Keratinocyte (primary cell): ENCODE data around the gene HMGXB3. TPM values are rescaled to one million over a fixed set of nuclear protein-coding genes. Genes with fewer than 3 reads are reported as not detected.

ENCODE experiments used
- DNase-seq: peaks from one replicate; pipeline ENCODE4 v3.0.0-alpha.2; 2011; ENCODE audit warnings: low read depth, missing footprints, low spot score
- FAIRE-seq: peaks from 2 replicates; lab custom pipeline; 2011; peaks lifted over from hg19 to GRCh38; lab: Jason Lieb, UNC
- H2AFZ ChIP-seq: 2 replicates; pipeline ENCODE4 v1.6.0; 2012; ENCODE audit warnings: low read length, control low read depth, inconsistent platforms; ENCODE audit not compliant: control insufficient read depth
- H3K27ac ChIP-seq: 2 replicates; pipeline ENCODE4 v1.5.1; 2011; ENCODE audit warnings: low read length; ENCODE audit not compliant: control insufficient read depth, insufficient read depth
- H3K27me3 ChIP-seq: 3 replicates; pipeline ENCODE4 v1.6.0; 2011; ENCODE audit warnings: low read length; ENCODE audit not compliant: control insufficient read depth, insufficient read depth; ENCODE audit errors: extremely low read depth
- H3K36me3 ChIP-seq, 2 experiments: 2 replicates in 1 of 2; 3 replicates in 1 of 2; pipeline ENCODE4 v1.5.1; 2011; ENCODE audit warnings: low read length in 2 of 2, mild to moderate bottlenecking in 1 of 2; ENCODE audit not compliant: control insufficient read depth in 2 of 2, insufficient read depth in 2 of 2; ENCODE audit errors: extremely low read depth in 1 of 2
- H3K4me1 ChIP-seq: 3 replicates; pipeline ENCODE4 v1.5.1; 2011; ENCODE audit warnings: low read length; ENCODE audit not compliant: control insufficient read depth, insufficient read depth; ENCODE audit errors: extremely low read depth
- H3K4me2 ChIP-seq: 3 replicates; pipeline ENCODE4 v1.6.0; 2011; ENCODE audit warnings: low read depth, low read length; ENCODE audit not compliant: control insufficient read depth, insufficient read depth; ENCODE audit errors: extremely low read depth
- H3K4me3 ChIP-seq, 3 experiments: fragments of 200-600 bp in 1 of 3; sonication (generic) in 1 of 3; 2 replicates in 2 of 3; 3 replicates in 1 of 3; pipeline ENCODE4 v1.5.1; 2011 to 2016; ENCODE audit warnings: low read length in 3 of 3, mild to moderate bottlenecking in 3 of 3, control low read depth in 2 of 3, inconsistent platforms in 1 of 3, low read depth in 1 of 3, mixed read lengths in 1 of 3, mixed run types in 1 of 3, moderate library complexity in 1 of 3; ENCODE audit not compliant: control insufficient read depth in 2 of 3, insufficient read depth in 2 of 3; ENCODE audit errors: extremely low read depth in 1 of 3
- H3K79me2 ChIP-seq: 2 replicates; pipeline ENCODE4 v1.6.0; 2012; ENCODE audit warnings: low read length; ENCODE audit not compliant: control insufficient read depth, insufficient read depth
- H3K9ac ChIP-seq: 3 replicates; pipeline ENCODE4 v1.6.0; 2011; ENCODE audit warnings: low read length; ENCODE audit not compliant: control insufficient read depth, insufficient read depth; ENCODE audit errors: extremely low read depth
- H3K9me1 ChIP-seq: 3 replicates; pipeline ENCODE4 v1.6.0; 2011; ENCODE audit warnings: low read length; ENCODE audit not compliant: control insufficient read depth, insufficient read depth; ENCODE audit errors: extremely low read depth
- H3K9me3 ChIP-seq: 2 replicates; pipeline ENCODE4 v1.5.1; 2012; ENCODE audit warnings: low read depth, low read length; ENCODE audit not compliant: control insufficient read depth
- H4K20me1 ChIP-seq: 3 replicates; pipeline ENCODE4 v1.6.0; 2011; ENCODE audit warnings: low read length; ENCODE audit not compliant: control insufficient read depth, insufficient read depth; ENCODE audit errors: extremely low read depth
- CTCF ChIP-seq, 3 experiments: IDR thresholded peaks in 1 of 3; conservative IDR thresholded peaks in 1 of 3; optimal IDR thresholded peaks in 1 of 3; 2 replicates in 2 of 3; 3 replicates in 1 of 3; pipeline versions ENCODE3 to v1.5.1; 2011; ENCODE audit warnings: low read length in 3 of 3, mild to moderate bottlenecking in 3 of 3, moderate library complexity in 2 of 3, control low read depth in 1 of 3, inconsistent platforms in 1 of 3; ENCODE audit not compliant: insufficient read depth in 2 of 3; ENCODE audit errors: extremely low read depth in 1 of 3
- EZH2 ChIP-seq: IDR thresholded peaks from one replicate; pipeline ENCODE4 v1.6.1; 2012; ENCODE audit warnings: inconsistent platforms, mild to moderate bottlenecking, low read length, moderate library complexity
- dilution Hi-C: fragments of 300-500 bp; cut with MboI; formaldehyde crosslinking; loops from one replicate; pipeline ENCODE4 v1.7.0; 2020; ENCODE audit warnings: low sequenced_read_pairs; ENCODE audit not compliant: extremely low pct_ligation_motif_present
- polyA plus RNA-seq, 5 experiments: library from polyadenylated mRNA; depleted of rRNA in 3 of 5; stranded (reverse) in 3 of 5; stranded (forward) in 1 of 5; unstranded in 1 of 5; fragments of >200 nt; gene quantifications; 1 replicate in 1 of 5; 2 replicates in 3 of 5; 3 replicates in 1 of 5; pipeline versions ENCODE4 v1.2.1 to v1.2.3, GENCODE V29; 2011 to 2012; ENCODE audit warnings: missing spikeins in 2 of 5, low read depth in 1 of 5, low replicate concordance in 1 of 5

The HMGXB3 gene
- polyA plus RNA-seq, 1 donor (not counting 4 experiments of a cell fraction or from before 2014, with no cell fraction given): 39.4 TPM

GRCh38 chr5:149966946-149967345 is 33.6 kb upstream of the HMGXB3 start:
- dilution Hi-C loops: loop anchor here (25.0 kb wide), 1 partner anchor 105 kb away; no protein-coding TSS in a partner anchor
- no peak overlapping the region for H3K4me2 ChIP-seq
- peaks cover 2% of the 10 kb centered on the region for H3K79me2 ChIP-seq
- no peak overlapping the region for H2AFZ ChIP-seq
- no peaks in the 10 kb centered on the region for H3K9me1 ChIP-seq
- H3K9ac ChIP-seq: no peak overlapping the region
- no peaks in the 10 kb centered on the region for H3K27me3 ChIP-seq
- H3K36me3 ChIP-seq: no peaks in the 10 kb centered on the region
- no peak for TF ChIP-seq EZH2
- no peak for TF ChIP-seq CTCF (optimal IDR thresholded peaks at IDR 0.05 in 1 of 3, IDR thresholded peaks at IDR 0.05 in 1 of 3, conservative IDR thresholded peaks at IDR 0.05 in 1 of 3; ENCODE audit: extremely low read depth in 1 of 3, insufficient read depth in 2 of 3, low read length in 3 of 3)
- H3K9me3 ChIP-seq: no peaks in the 10 kb centered on the region
- no peaks in the 10 kb centered on the region for H4K20me1 ChIP-seq
- FAIRE-seq (no peak), DNase-seq (no peak)
- H3K4me3 ChIP-seq: no peak overlapping the region
- H3K4me1 ChIP-seq: no peaks in the 10 kb centered on the region
- no peak overlapping the region for H3K27ac ChIP-seq

GRCh38 chr5:149969181-149969930 is 31.2 kb upstream of the HMGXB3 start:
- dilution Hi-C loops: loop anchor here (25.0 kb wide), 1 partner anchor 107 kb away; no protein-coding TSS in a partner anchor
- H3K36me3 ChIP-seq: no peaks in the 10 kb centered on the region
- no peaks in the 10 kb centered on the region for H3K79me2 ChIP-seq
- H3K9me1 ChIP-seq: no peaks in the 10 kb centered on the region
- peak; percentile 69 for FAIRE-seq
- no peaks in the 10 kb centered on the region for H3K27me3 ChIP-seq
- no peaks in the 10 kb centered on the region for H3K9me3 ChIP-seq
- H3K27ac ChIP-seq: no peak overlapping the region
- no peak overlapping the region for H3K9ac ChIP-seq
- H3K4me2 ChIP-seq: no peak overlapping the region
- H2AFZ ChIP-seq: no peak overlapping the region
- no peaks in the 10 kb centered on the region for H4K20me1 ChIP-seq
- no peaks in the 10 kb centered on the region for H3K4me1 ChIP-seq
- H3K4me3 ChIP-seq: no peak overlapping the region
- TF ChIP-seq CTCF (optimal IDR thresholded peaks at IDR 0.05 in 1 of 3, IDR thresholded peaks at IDR 0.05 in 1 of 3, conservative IDR thresholded peaks at IDR 0.05 in 1 of 3; ENCODE audit: extremely low read depth in 1 of 3, insufficient read depth in 2 of 3, low read length in 3 of 3) (no peak), EZH2 (no peak)
- DNase-seq: no peak
